Stimulated activated naive CD8-positive, alpha-beta T cell treated with anti-CD3 and anti-CD28 coated beads, Interleukin-15, Interleukin-2, amounts not matched to agents 100 U/mL and 50 U/mL, for 24 hours (primary cell): ENCODE measurements around the gene EMC10.

Source experiments
- ATAC-seq: fragments of 150-1000 bp; cut with Tn5 transposase; one replicate; pipeline ENCODE4 v1.10.0; 2021
- DNase-seq: peaks from one replicate; pipeline ENCODE4 v3.0.0; 2021

The EMC10 gene

GRCh38 chr19:50496189-50497021 is 20.1 kb downstream of the EMC10 start:
- DNase-seq = no peak
- ATAC-seq = no peak

- ATAC-seq = no peak
- no peak for DNase-seq
These were observed 20.7 kb downstream of the EMC10 start for GRCh38 chr19:50497022-50497405.

- no peak for DNase-seq
- no peak for ATAC-seq
These were observed 22.1 kb downstream of the EMC10 start for GRCh38 chr19:50498219-50499056.

- DNase-seq = no peak
- peak; percentile 45 for ATAC-seq
These were observed 23.9 kb downstream of the EMC10 start for GRCh38 chr19:50500060-50500752.

GRCh38 chr19:50500753-50501151 is 24.4 kb downstream of the EMC10 start:
- ATAC-seq = no peak

DNA sequence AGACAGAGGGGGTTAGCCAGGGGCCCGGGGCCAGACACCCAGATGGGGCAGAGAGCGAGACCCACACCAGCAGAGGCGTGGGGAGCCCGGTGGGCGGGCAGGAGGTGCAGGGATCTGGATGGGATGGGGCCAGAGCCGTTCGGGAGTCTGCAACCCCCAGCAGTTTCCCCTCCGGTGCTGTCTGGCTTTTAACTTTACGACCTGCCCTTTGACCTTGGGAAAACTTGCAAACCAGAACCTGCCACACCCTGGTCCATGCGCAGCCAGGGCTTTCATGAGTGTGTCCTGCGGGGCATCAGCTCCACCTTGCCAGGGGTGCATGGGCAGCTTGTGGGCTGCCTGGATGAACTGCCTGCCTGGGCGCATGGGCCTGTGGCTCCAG is 24.9 kb downstream of the EMC10 start:
- ATAC-seq = no peak
- no peak for DNase-seq

More at GRCh38 chr19:50500753-50501151, 24.4 kb downstream of the EMC10 start:
- DNase-seq = no peak

DNA sequence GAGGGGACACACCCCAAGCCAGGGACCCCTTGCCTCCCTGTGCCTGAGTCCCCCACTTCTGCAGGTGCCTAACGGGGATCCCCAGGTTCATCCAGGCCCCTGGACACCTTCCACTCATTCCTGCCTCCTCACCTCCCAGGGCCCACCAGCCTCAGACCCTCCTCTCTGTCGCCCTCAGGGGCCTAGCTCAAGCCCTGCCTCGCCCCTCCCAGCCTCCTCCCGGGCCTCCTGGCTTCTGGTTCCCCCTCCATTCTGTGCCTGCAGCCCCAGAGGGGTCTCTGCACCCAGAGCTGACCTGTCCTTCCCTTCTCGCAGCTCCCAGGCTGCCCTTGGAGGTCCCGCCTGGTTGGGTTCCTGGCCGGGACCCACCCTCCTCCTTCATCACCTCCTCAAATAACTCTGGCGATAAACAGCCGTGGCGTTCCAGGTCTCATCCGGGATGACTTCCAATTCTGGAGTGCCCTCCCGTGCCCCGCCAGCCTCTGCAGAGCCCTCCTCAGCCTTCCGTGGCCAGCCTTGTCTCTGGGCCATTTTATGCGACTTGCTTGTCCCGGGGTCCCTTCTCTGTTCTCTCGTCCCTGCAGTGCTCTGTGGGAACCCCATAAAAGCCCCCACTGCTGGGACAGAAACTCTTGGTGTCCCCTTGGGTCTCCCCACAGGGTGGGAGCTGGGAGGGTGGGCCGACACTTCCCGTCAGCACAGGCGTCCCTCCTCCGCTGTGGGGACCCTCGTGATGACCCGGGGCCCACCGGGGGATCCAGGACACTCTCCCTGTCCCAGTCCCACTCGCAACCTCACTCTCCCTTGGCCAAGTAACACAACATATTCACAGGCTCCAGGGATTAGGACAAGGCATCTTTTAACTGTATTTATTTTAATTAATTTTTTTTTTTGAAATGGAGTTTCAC is 25.5 kb downstream of the EMC10 start:
- ATAC-seq (no peak), DNase-seq (no peak)

DNA sequence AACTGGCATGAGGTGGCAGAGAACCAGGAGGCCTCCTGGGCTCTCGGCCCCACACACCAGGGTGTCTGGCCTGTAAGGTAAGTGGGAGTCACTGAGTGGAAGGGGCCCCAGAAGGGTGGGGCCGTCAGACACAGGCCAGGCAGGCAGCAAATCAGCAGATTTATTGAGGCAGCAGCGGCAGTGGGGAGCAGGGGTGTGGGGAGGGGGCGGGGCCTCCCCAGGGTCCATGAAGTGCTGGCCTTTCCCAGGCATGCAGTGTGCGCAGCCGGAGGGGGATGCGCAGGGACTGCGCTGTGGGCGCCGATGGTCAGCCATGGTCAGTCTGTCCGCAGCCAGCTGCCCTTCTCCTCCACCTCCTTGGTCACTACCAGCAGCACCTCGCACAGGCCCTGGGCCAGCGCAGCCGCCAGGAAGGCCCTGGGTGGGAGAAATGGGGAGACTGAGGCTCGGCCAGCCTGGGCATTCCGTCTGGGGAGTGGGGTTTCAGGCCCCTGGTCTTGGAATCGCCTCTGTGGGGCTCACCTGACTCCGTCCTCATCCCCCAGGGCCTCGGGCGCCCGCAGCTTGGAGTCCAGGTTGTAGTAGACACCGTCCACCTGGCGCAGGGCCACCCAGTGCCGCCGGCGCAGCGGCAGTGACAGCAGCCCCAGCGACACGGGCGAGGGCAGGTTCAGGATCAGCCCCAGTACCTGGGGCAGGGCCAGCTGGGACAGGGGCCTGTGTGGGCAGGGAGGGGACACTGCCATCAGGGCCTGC is 29.7 kb downstream of the EMC10 start:
- DNase-seq (no peak), ATAC-seq (no peak)

- no peak for ATAC-seq
- DNase-seq = no peak
These were observed 30.4 kb downstream of the EMC10 start for GRCh38 chr19:50506700-50507099.

- ATAC-seq (no peak), DNase-seq (no peak)
These were observed 31.1 kb downstream of the EMC10 start for GRCh38 chr19:50507376-50507775.

DNA sequence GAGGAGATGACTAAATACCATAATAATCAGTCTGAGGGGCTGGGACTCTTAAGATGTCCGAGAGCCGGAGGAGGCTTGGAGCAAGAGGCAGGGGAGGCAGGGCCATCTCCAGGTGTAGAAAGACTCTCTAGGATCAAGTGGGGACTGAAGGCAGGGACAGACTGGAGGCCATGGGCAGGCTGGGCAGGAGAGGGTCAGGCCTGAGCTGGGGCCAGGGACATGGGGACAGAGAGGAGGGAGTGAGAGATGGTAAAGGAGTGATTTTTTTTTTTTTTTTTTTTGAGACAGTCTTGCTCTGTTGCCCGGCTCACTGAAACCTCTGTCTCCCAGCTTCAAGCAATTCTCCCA is 32.5 kb downstream of the EMC10 start:
- no peak for ATAC-seq

DNA sequence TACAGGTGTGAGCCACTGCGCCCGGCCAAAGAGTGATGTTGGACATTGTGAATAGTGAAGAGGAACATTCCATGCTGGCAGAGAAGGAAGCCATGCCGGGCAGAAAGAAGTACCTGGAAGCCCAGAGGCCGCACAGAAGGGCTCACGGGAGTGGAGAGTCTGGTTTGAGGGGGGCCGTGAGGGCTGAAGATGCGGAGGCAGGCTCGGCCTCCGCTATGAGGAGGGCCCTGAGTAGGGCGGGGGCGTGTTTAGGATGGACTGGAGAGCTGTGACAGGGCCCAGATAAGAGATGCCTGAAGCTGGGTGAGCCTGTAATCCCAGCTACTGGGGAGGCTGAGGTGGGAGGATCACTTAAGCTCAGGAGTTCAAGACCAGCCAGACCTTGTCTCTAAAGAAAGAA is 33.1 kb downstream of the EMC10 start:
- ATAC-seq (no peak), DNase-seq (no peak)

More for the DNA sequence above, 32.5 kb downstream of the EMC10 start:
- DNase-seq = no peak

DNA sequence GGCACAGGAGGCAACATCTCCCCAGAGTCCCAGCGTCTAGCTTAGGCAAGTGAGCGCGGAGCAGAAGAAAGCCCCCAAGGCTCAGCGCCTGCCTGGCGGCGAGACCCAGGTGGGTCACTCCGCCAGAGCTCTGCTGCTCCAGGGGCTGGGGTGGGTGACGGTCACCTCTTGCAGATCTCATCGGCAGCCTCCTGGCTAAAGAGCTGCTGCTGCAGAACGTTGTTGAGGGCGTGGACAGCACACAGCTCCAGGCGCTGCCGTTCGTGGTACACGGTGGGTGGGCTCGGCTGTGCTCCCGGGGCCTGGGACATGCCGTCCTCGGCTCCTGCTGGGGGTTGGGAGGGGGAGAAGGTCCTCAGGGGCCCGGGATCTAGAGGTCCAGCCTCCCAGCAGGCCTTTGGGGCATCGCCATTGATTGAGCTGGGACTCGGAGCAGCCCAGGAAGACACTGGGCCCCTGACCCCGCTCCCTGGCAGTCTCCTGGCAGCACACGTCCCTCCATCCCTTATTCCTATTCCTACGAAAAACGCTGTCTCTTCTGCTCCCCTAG is 33.9 kb downstream of the EMC10 start:
- no peak for DNase-seq
- no peak for ATAC-seq

DNA sequence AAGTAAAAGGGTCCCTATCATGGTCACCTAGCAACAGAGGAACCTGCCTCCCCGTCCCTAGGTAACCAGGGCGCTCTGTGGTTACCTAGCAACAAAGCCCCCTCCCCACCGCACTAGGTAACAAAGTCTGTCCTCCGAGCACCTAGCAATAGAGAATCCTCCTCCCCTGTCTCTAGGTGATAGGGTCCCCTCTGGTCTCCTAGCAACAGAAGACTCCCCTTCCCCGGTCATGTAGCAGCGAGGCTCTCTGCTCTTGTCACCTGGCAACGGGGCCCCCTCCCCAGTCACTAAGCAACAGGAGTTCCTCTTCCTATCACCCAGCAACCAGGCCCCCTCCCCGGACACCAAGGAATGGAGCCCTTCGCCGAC is 34.4 kb downstream of the EMC10 start:
- DNase-seq (no peak), ATAC-seq (no peak)

GRCh38 chr19:50511069-50511822 is 34.9 kb downstream of the EMC10 start, which contains the start of gene JOSD2:
Gene JOSD2, minus strand, starts transcription at chr19:50511191. Its CDS starts 760 bp downstream, at chr19:50510431.
- ATAC-seq = peak; percentile 92
- peak; percentile 94 for DNase-seq

- no peak for ATAC-seq
- no peak for DNase-seq
These were observed 36.0 kb downstream of the EMC10 start for GRCh38 chr19:50512112-50512998.

DNA sequence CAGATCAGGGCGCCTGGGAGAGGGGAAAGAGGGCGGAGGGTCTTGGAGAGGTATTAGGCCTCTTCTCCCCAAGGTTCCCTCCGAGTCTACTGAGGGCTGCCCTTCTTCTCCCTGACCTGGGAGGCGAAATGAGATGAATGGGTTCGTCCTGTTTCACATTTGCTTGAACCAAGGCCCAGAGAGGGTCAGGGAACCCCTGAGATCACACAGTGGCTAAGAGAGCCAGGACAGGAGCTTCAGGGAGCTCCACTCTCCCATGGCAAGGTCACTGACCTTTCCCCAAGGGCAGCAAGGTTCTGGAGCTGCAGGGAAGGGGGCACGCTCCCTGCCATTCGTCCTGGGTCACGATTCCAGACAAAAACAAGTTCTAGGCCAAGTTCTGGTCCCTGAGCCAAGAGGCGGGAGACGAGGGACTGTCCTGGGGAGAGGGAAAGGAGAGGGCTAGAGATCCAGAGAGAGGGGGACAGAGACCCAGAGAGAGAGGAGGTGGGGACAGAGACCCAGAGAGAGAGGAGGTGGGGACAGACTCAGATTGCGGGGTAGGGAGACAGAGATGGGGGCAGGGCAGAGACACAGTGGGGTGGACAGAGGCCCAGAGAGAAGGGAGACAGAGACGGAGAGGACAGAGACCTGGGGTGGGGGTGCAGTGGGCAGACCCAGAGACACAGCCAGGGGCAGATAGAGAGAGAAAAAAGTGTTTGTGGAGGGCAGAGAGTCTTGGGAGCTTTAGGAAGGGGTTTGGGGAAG is 36.9 kb downstream of the EMC10 start:
- ATAC-seq (no peak), DNase-seq (no peak)

DNA sequence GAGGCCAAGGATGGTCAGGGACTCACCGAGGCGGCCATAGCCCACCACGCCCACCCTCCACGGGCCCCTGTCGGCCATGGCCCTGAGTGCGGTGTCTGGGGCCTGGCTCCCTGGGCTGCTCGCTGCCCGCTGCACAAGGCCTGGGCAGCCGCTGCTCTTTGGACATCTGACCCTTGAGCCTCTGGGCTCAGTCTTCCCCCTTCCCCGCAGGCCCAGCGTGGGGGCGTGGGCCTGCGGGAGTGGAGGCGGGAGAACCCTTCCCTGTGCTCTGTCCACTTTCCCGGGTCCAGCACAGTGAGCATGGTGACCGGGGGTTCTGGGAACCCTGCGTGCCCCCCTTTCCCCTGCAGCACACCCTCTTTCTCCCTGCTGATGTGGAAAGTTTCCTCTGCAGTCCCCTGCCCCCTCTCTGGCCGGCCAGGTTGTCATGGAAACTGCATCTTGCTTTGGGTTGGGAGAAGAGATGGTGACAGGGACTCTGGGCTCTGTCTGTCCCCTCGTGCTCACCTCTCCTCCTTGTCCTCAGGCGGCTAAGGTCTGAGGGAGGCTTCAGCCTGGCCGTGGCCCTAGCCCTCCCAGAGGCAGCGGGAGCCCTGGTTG is 37.5 kb downstream of the EMC10 start, which contains the start of gene ASPDH:
Gene ASPDH (minus strand): TSS at position 168 of the 600 bp plus-strand sequence. CDS start 90 bp downstream, at position 78.
- ATAC-seq (no peak), DNase-seq (no peak)
